GM23248 (cell line): ENCODE measurements around the gene QKI. TPM values are rescaled to one million over a fixed set of nuclear protein-coding genes. Genes with fewer than 3 reads are reported as not detected.
A peak's percentile ranks its signal among the peaks of the same experiment; 100 is the strongest.

Experiments used
- DNase-seq: peaks from one replicate; pipeline ENCODE4 v3.0.0-alpha.2; 2015
- H2AFZ ChIP-seq: fragments of 200-600 bp; sonication (generic); 2 replicates; pipeline ENCODE4 v1.6.1; 2016; ENCODE audit warnings: antibody characterized with exemption
- H3F3A ChIP-seq: fragments of 200-600 bp; sonication (generic); 2 replicates; pipeline ENCODE4 v1.6.1; 2016; ENCODE audit warnings: mild to moderate bottlenecking, antibody characterized with exemption, mixed run types; ENCODE audit not compliant: insufficient read depth
- H3K27ac ChIP-seq: fragments of 200-600 bp; sonication (generic); 2 replicates; pipeline ENCODE4 v1.5.1; 2016; ENCODE audit warnings: mild to moderate bottlenecking
- H3K27me3 ChIP-seq: fragments of 200-600 bp; sonication (generic); replicated peaks from 2 replicates; pipeline ENCODE4 v1.6.1; 2016; ENCODE audit warnings: mild to moderate bottlenecking; ENCODE audit not compliant: insufficient read depth
- H3K36me3 ChIP-seq: fragments of 200-600 bp; sonication (generic); 2 replicates; pipeline ENCODE4 v1.6.1; 2016; ENCODE audit warnings: low read depth, mild to moderate bottlenecking
- H3K4me1 ChIP-seq: fragments of 200-600 bp; sonication (generic); 2 replicates; pipeline ENCODE4 v1.6.1; 2016; ENCODE audit warnings: mild to moderate bottlenecking; ENCODE audit not compliant: insufficient read depth
- H3K4me2 ChIP-seq: fragments of 200-600 bp; sonication (generic); one replicate; pipeline ENCODE4 v1.6.1; 2016; ENCODE audit warnings: mild to moderate bottlenecking; ENCODE audit not compliant: unreplicated experiment
- H3K4me3 ChIP-seq: fragments of 200-600 bp; sonication (generic); 2 replicates; pipeline ENCODE4 v1.5.1; 2016; ENCODE audit warnings: mild to moderate bottlenecking
- H3K79me2 ChIP-seq: fragments of 200-600 bp; sonication (generic); 2 replicates; pipeline ENCODE4 v1.6.1; 2016; ENCODE audit warnings: mild to moderate bottlenecking; ENCODE audit not compliant: insufficient read depth
- H3K9ac ChIP-seq: fragments of 200-600 bp; sonication (generic); 2 replicates; pipeline ENCODE4 v1.6.1; 2016; ENCODE audit warnings: mild to moderate bottlenecking
- H3K9me2 ChIP-seq: fragments of 200-600 bp; sonication (generic); 2 replicates; pipeline ENCODE4 v1.6.1; 2016; ENCODE audit warnings: mixed run types, mild to moderate bottlenecking, moderate library complexity; ENCODE audit not compliant: insufficient read depth
- H3K9me3 ChIP-seq: fragments of 200-600 bp; sonication (generic); one replicate; pipeline ENCODE4 v1.6.1; 2017; ENCODE audit warnings: low read depth
- H4K20me1 ChIP-seq: fragments of 200-600 bp; sonication (generic); 2 replicates; pipeline ENCODE4 v1.6.0; 2016; ENCODE audit not compliant: insufficient read depth
- EZH2 ChIP-seq: fragments of 200-600 bp; sonication (generic); IDR thresholded peaks from 2 replicates; pipeline ENCODE4 v1.6.1; 2018; ENCODE audit warnings: antibody characterized with exemption, mild to moderate bottlenecking; ENCODE audit not compliant: insufficient read depth, poor library complexity, severe bottlenecking
- EZH2phosphoT487 ChIP-seq: fragments of 200-600 bp; sonication (generic); IDR thresholded peaks from 2 replicates; pipeline ENCODE4 v1.6.1; 2018; ENCODE audit warnings: antibody characterized with exemption, moderate library complexity, mild to moderate bottlenecking, low read depth; ENCODE audit not compliant: insufficient read depth
- WGBS, 2 experiments: methylation state at CpG; one replicate each; pipeline ENCODE4 v1.1.6; 2015 to 2017; ENCODE audit warnings: low lambda C conversion rate in 2 of 2, low coverage in 1 of 2; ENCODE audit errors: missing lambda C conversion rate in 2 of 2; 5-methylcytosine and 5-hydroxymethylcytosine counted together
- in situ Hi-C: fragments of 300-500 bp; cut with MboI; formaldehyde crosslinking; loops from 2 replicates; pipeline ENCODE4 v1.15.0; 2020
- polyA plus RNA-seq: library from polyadenylated mRNA; unstranded; fragments of >200 nt; fragmentation: Nextera tagmentation; extraction: Ambion mirVana; gene quantifications from 2 replicates; pipeline ENCODE4 v1.2.1, GENCODE V29; 2016
- total RNA-seq: library from RNA; depleted of rRNA; stranded (reverse); fragments of >200 nt; shearing (Covaris generic); gene quantifications from 2 replicates; pipeline ENCODE4 v1.2.3, GENCODE V29; 2014

Gene QKI
- total and polyA plus RNA-seq, 2 experiments from 2014 or later = 13.6 to 145 TPM

DNA sequence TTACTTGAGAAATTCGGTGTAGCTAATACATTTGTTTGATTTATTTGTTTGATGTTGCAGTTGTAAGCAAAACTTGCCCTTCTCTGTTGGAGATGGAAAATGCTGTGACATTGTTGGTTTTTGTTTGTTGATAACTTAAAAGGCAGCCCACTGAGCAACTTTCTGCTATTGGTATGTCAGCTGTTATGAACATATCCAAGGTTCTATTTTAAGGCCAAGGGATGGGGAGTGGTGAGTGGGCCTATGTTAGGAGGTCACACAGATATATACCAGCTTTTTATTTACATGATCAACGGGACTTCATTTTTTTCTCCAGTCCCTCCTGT lies 5.7 kb downstream of the QKI start:
- DNase-seq = peak; percentile 20
- peak overlapping the region; percentile 97 for H3K9ac ChIP-seq
- H3K79me2 ChIP-seq = peaks cover 100% of the 10 kb centered on the region
- H2AFZ ChIP-seq = no peak overlapping the region
- peaks cover 24% of the 10 kb centered on the region for H3F3A ChIP-seq
- TF ChIP-seq EZH2phosphoT487 (no peak), EZH2 (no peak)
- H3K4me3 ChIP-seq = peak overlapping the region; percentile 90
- peak overlapping the region; percentile 97 for H3K4me2 ChIP-seq
- peaks cover 10% of the 10 kb centered on the region; the same call in 1 of the 2 replicates for H4K20me1 ChIP-seq
- peaks cover 55% of the 10 kb centered on the region for H3K4me1 ChIP-seq
- WGBS, 2 experiments = 23 to 32% methylated on average over 2 of the region's 2 CpGs
- H3K36me3 ChIP-seq = no peaks in the 10 kb centered on the region
- in situ Hi-C loops = no loop called here
- no peaks in the 10 kb centered on the region for H3K9me2 ChIP-seq
- no peaks in the 10 kb centered on the region for H3K27me3 ChIP-seq
- H3K27ac ChIP-seq = peak overlapping the region; percentile 89
- H3K9me3 ChIP-seq = no peaks in the 10 kb centered on the region

DNA sequence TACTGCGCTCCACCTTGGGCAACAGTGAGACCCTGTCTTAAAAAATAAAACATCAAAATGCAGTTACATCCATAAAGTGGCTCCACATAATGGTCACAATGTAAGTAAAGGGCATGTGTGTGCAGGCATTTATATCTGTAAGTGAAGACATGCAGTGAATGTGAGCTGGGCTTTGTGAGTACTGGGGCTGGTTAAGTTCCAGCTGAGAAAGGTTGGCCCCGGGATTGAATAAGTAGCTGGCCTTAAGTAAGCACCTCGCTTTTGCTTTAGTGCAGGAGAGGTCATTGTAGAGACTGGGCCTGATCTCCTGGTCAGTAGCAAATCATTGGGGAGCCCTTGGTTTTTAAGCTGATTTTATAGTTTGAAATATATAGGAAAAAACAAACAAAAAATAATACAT lies 8.0 kb downstream of the QKI start:
- H3K9me2 ChIP-seq = no peaks in the 10 kb centered on the region
- H3K27me3 ChIP-seq = no peaks in the 10 kb centered on the region
- H3K36me3 ChIP-seq = no peaks in the 10 kb centered on the region
- WGBS, 2 experiments = 60 to 76% methylated on average over 3 of the region's 3 CpGs
- in situ Hi-C loops = no loop called here
- H3K4me2 ChIP-seq = no peak overlapping the region
- peaks cover 100% of the 10 kb centered on the region for H3K79me2 ChIP-seq
- H3F3A ChIP-seq = peaks cover 7% of the 10 kb centered on the region
- H3K4me3 ChIP-seq = no peak overlapping the region
- peaks cover 57% of the 10 kb centered on the region for H3K4me1 ChIP-seq
- peaks cover 17% of the 10 kb centered on the region; the same call in 1 of the 2 replicates for H4K20me1 ChIP-seq
- no peak overlapping the region for H3K27ac ChIP-seq
- H3K9ac ChIP-seq = no peak overlapping the region
- H3K9me3 ChIP-seq = no peaks in the 10 kb centered on the region
- H2AFZ ChIP-seq = no peak overlapping the region
- DNase-seq = no peak
- TF ChIP-seq EZH2phosphoT487 = no peak

DNA sequence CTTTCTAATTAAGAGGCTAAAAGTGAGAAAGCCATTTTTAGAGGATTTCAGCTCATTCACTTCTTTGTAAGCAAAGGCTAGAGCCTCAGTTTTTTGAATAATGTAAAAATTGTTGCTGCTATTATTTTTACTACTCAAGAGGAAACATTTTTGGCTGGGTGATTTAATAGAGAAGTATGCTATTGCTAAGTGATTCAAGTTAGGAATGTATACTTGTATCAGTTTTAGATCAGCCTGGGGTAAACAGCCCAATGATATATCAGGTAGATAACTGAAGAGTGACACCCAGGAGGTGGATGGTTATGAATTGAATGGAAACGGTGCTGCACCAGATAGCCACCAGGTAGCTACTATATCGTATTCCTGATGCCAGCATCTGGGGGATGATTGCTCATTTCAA lies 9.2 kb downstream of the QKI start:
- Histone ChIP-seq H3K27ac (no peak overlapping the region), H3K79me2 (peaks cover 100% of the 10 kb centered on the region), H2AFZ (no peak overlapping the region), H3K4me3 (no peak overlapping the region), H3K4me2 (peak overlapping the region; percentile 11), H3K4me1 (peaks cover 62% of the 10 kb centered on the region), H3F3A (no peaks in the 10 kb centered on the region), H3K36me3 (no peaks in the 10 kb centered on the region), H3K9ac (no peak overlapping the region), H3K9me2 (no peaks in the 10 kb centered on the region), H3K27me3 (no peaks in the 10 kb centered on the region), H4K20me1 (peaks cover 25% of the 10 kb centered on the region; the same call in 1 of the 2 replicates), H3K9me3 (no peaks in the 10 kb centered on the region)
- 73 to 74% methylated on average over 2 of the region's 2 CpGs for WGBS, 2 experiments
- TF ChIP-seq EZH2phosphoT487 = no peak
- TF ChIP-seq EZH2 = no peak
- in situ Hi-C loops = no loop called here
- DNase-seq = peak; percentile 47

DNA sequence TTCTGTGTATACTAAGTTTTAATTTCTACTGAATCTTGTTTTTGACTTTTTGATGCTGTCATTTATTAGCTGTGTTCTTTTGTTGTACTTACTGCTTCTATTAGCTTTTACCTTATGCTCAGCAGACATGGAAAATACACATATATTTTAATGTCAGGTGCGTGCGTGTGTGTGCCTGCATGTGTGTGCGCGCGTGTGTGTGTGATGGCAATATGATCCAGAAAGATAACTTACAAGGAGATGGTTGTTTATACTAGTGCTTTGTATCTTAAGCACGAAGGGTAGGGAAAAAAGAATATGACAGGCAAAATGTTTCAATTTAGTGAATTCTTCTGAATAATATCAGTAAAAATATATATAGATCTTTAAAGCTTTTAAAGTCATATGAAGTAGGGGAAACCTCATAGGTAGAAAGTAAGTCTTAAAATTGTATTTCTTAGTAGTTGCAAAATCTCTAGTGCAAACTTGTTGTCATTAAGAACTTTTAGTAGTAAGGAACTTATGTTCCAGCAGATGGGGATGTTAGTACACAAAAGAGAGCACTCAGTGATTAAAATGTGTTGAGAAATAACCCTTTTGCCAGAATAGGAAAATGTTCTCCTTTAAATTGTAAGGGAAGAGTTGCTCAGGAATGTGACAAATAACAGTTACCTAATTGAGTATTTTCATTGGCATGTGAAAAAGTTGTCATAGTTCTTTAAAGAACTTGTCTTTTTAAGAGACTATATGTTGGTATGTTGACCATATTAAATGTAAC lies 13.2 kb downstream of the QKI start:
- Histone ChIP-seq H3K79me2 (peaks cover 100% of the 10 kb centered on the region), H2AFZ (no peak overlapping the region), H3K4me2 (peak overlapping the region; percentile 54), H3F3A (no peaks in the 10 kb centered on the region; the same call in 1 of the 2 replicates), H4K20me1 (peaks cover 36% of the 10 kb centered on the region; the same call in 1 of the 2 replicates), H3K36me3 (no peaks in the 10 kb centered on the region), H3K9ac (peak overlapping the region; percentile 4; the same call in 1 of the 2 replicates), H3K27ac (peak overlapping the region; percentile 23; the same call in 1 of the 2 replicates), H3K27me3 (no peaks in the 10 kb centered on the region), H3K4me3 (peak overlapping the region; percentile 34), H3K4me1 (peaks cover 59% of the 10 kb centered on the region), H3K9me3 (no peaks in the 10 kb centered on the region), H3K9me2 (no peaks in the 10 kb centered on the region)
- DNase-seq = peak; percentile 80
- 86 to 91% methylated on average over 6 of the region's 6 CpGs for whole genome bisulfite sequencing, 2 experiments
- in situ Hi-C loops = loop anchor here (25.0 kb wide), 1 partner anchor 1485 kb away; no protein-coding TSS in a partner anchor
- TF ChIP-seq EZH2 (no peak), EZH2phosphoT487 (no peak)
